Ovary (tissue), 3 donors: Measurements from ENCODE around the gene CEP112.

ENCODE experiments used
- EP300 ChIP-seq: sonication (generic); formaldehyde crosslinking; IDR thresholded peaks from one replicate; pipeline ENCODE4 v1.6.1; 2017; ENCODE audit warnings: antibody characterized with exemption
- POLR2A ChIP-seq: fragments of 450-650 bp; IDR thresholded peaks from one replicate; pipeline ENCODE4 v1.6.1; 2017; ENCODE audit warnings: antibody characterized with exemption, mild to moderate bottlenecking, moderate library complexity
- TF ChIP-seq, protein P1 (sequence below), 3 donors: fragments of 450-650 bp in 2 of 3; fragments of 200-600 bp in 1 of 3; IDR thresholded peaks; one replicate each; pipeline versions ENCODE4 v1.5.1 to v1.8.0; 2016 to 2022; ENCODE audit warnings: antibody characterized with exemption in 3 of 3, mild to moderate bottlenecking in 1 of 3
- donor health status: DM: no; HTN: no; CAD: no.

DNA sequence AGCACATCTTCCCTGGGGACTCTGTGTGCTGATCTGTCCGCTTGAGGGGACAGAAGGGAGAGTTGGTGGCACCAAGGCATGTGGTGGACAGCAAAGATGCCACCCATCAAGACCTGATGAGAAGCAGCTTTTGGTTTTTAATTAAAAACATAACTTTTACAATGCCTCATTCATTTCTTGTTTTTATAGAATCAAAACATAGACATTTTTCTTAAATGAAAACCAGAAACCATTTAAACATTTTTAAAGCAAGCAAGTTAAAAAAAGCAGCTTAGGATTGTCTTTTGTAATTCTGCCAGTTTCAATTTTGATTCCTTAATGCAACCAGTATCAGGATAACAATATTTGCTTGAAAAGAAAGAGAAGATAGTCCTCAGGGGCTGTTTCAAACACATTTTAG is 506.8 kb downstream of the CEP112 start:
- TF ChIP-seq, protein P1, sequence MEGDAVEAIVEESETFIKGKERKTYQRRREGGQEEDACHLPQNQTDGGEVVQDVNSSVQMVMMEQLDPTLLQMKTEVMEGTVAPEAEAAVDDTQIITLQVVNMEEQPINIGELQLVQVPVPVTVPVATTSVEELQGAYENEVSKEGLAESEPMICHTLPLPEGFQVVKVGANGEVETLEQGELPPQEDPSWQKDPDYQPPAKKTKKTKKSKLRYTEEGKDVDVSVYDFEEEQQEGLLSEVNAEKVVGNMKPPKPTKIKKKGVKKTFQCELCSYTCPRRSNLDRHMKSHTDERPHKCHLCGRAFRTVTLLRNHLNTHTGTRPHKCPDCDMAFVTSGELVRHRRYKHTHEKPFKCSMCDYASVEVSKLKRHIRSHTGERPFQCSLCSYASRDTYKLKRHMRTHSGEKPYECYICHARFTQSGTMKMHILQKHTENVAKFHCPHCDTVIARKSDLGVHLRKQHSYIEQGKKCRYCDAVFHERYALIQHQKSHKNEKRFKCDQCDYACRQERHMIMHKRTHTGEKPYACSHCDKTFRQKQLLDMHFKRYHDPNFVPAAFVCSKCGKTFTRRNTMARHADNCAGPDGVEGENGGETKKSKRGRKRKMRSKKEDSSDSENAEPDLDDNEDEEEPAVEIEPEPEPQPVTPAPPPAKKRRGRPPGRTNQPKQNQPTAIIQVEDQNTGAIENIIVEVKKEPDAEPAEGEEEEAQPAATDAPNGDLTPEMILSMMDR (IDR thresholded peaks at IDR 0.05), result no peak
- TF ChIP-seq POLR2A (no peak), EP300 (no peak)
